Esophagus muscularis mucosa (tissue), 4 donors: ENCODE data around the gene DFFB. TPM values are rescaled to one million over a fixed set of nuclear protein-coding genes. Genes with fewer than 3 reads are reported as not detected.

Experiments used
- DNase-seq: peaks from one replicate; pipeline ENCODE4 v3.0.0-alpha.2; 2017; ENCODE audit errors: extremely low spot score
- H3K27ac ChIP-seq, 4 donors: fragments of 200-600 bp; sonication (generic); replicated peaks in 1 of 4; 1 replicate in 3 of 4; 2 replicates in 1 of 4; pipeline ENCODE4 v1.5.1; 2016 to 2019; ENCODE audit warnings: mild to moderate bottlenecking in 1 of 4
- H3K27me3 ChIP-seq, 4 donors: fragments of 200-600 bp; sonication (generic); one replicate each; pipeline versions ENCODE4 v1.5.1 to v1.6.0; 2016 to 2019
- H3K36me3 ChIP-seq, 4 donors: fragments of 200-600 bp; sonication (generic); one replicate each; pipeline ENCODE4 v1.5.1; 2016 to 2019
- H3K4me1 ChIP-seq, 4 donors: fragments of 200-600 bp; sonication (generic); one replicate each; pipeline ENCODE4 v1.5.1; 2016 to 2019
- H3K4me3 ChIP-seq, 4 donors: fragments of 200-600 bp; sonication (generic); 1 replicate in 2 of 4; 2 replicates in 2 of 4; pipeline ENCODE4 v1.5.1; 2016 to 2019; ENCODE audit warnings: mild to moderate bottlenecking in 4 of 4, moderate library complexity in 1 of 4
- H3K9me3 ChIP-seq, 4 donors: fragments of 200-600 bp; sonication (generic); 1 replicate in 3 of 4; 2 replicates in 1 of 4; pipeline ENCODE4 v1.5.1; 2016 to 2019
- EP300 ChIP-seq: sonication (generic); formaldehyde crosslinking; IDR thresholded peaks from one replicate; pipeline ENCODE4 v1.6.1; 2017; ENCODE audit warnings: antibody characterized with exemption
- POLR2A ChIP-seq: fragments of 450-650 bp; IDR thresholded peaks from one replicate; pipeline ENCODE4 v1.6.1; 2017; ENCODE audit warnings: antibody characterized with exemption, moderate library complexity, mild to moderate bottlenecking, low read depth
- POLR2AphosphoS5 ChIP-seq, 2 donors: sonication (generic); formaldehyde crosslinking; IDR thresholded peaks; one replicate each; pipeline ENCODE4 v1.6.1; 2017; ENCODE audit warnings: antibody characterized with exemption in 2 of 2
- WGBS: methylation state at CpG from one replicate; pipeline ENCODE4 v1.1.5; 2018; 5-methylcytosine and 5-hydroxymethylcytosine counted together
- intact Hi-C: fragments of 100-400 bp; cut with DNase I; formaldehyde crosslinking; loops from one replicate; pipeline ENCODE4 v1.15.1; 2023
- total RNA-seq, 4 donors: library from RNA; depleted of rRNA; stranded (reverse); fragments of >200 nt; gene quantifications; one replicate each; pipeline versions ENCODE4 v1.1.0 to v1.2.1, GENCODE V29; 2016
- TF ChIP-seq, protein P1 (sequence below), 3 experiments: fragments of 200-600 bp in 2 of 3; fragments of 450-650 bp in 1 of 3; sonication (generic) in 2 of 3; IDR thresholded peaks; one replicate each; pipeline ENCODE4 v1.5.1; 2017 to 2019; ENCODE audit warnings: antibody characterized with exemption in 3 of 3, mild to moderate bottlenecking in 2 of 3, moderate library complexity in 1 of 3

Gene DFFB
- total RNA-seq, 4 donors from 2014 or later = 5.0 to 13.4 (median 5.2) TPM

DNA sequence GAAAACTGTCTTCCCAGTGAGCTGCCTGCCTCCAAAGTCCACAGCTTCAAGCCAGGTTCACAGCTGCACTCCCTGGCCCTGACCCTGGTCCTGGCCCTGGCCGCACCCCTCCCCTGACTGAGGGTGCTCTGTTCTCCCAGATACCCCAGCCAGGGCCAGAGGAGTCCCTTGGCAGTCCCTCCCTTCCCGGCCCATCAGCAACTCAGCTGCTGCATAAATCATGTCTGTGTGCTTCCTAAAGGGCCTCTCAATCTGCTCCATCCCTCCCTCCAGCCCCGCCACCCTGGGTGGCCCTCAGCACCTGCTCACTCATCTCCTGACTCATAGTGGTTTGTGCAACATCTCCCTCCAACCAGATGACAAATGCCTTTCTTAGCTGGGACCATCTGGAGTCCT lies 67.5 kb downstream of the DFFB start:
- Histone ChIP-seq H3K27ac (no peak overlapping the region), H3K27me3 (peaks cover 0 to 56% (median under 1%) of the 10 kb centered on the region in 4 donors), H3K36me3 (no peaks in the 10 kb centered on the region), H3K4me1 (peaks cover 0 to 8% (median 0%) of the 10 kb centered on the region in 4 donors), H3K4me3 (no peak overlapping the region), H3K9me3 (no peaks in the 10 kb centered on the region)
- intact Hi-C loops = loop anchor here (10.0 kb wide), 1 partner anchor 1960 kb away; no protein-coding TSS in a partner anchor
- WGBS = 50% methylated on average over 1 of the region's 3 CpGs
- no peak for TF ChIP-seq POLR2A
- no peak for TF ChIP-seq EP300
- TF ChIP-seq, protein P1, sequence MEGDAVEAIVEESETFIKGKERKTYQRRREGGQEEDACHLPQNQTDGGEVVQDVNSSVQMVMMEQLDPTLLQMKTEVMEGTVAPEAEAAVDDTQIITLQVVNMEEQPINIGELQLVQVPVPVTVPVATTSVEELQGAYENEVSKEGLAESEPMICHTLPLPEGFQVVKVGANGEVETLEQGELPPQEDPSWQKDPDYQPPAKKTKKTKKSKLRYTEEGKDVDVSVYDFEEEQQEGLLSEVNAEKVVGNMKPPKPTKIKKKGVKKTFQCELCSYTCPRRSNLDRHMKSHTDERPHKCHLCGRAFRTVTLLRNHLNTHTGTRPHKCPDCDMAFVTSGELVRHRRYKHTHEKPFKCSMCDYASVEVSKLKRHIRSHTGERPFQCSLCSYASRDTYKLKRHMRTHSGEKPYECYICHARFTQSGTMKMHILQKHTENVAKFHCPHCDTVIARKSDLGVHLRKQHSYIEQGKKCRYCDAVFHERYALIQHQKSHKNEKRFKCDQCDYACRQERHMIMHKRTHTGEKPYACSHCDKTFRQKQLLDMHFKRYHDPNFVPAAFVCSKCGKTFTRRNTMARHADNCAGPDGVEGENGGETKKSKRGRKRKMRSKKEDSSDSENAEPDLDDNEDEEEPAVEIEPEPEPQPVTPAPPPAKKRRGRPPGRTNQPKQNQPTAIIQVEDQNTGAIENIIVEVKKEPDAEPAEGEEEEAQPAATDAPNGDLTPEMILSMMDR (IDR thresholded peaks at IDR 0.05) = no peak
- TF ChIP-seq POLR2AphosphoS5 (IDR thresholded peaks at IDR 0.05) = no peak
- DNase-seq = no peak

- intact Hi-C loops = loop anchor here (10.0 kb wide), 1 partner anchor 1960 kb away; no protein-coding TSS in a partner anchor
- H3K27me3 ChIP-seq = peaks cover 0 to 55% (median 0%) of the 10 kb centered on the region in 4 donors
- no peaks in the 10 kb centered on the region for H3K36me3 ChIP-seq
- TF ChIP-seq EP300 = no peak
- TF ChIP-seq, protein P1 (IDR thresholded peaks at IDR 0.05) = no peak
- no peak for TF ChIP-seq POLR2A
- TF ChIP-seq POLR2AphosphoS5 (IDR thresholded peaks at IDR 0.05) = no peak
- no peaks in the 10 kb centered on the region for H3K9me3 ChIP-seq
- H3K4me3 ChIP-seq = no peak overlapping the region
- WGBS = 92% methylated on average over 5 of the region's 12 CpGs
- DNase-seq = no peak
- peaks cover 0 to 8% (median 0%) of the 10 kb centered on the region in 4 donors for H3K4me1 ChIP-seq
- no peak overlapping the region for H3K27ac ChIP-seq
These were observed 68.0 kb downstream of the DFFB start for GRCh38 chr1:3925256-3925655.

DNA sequence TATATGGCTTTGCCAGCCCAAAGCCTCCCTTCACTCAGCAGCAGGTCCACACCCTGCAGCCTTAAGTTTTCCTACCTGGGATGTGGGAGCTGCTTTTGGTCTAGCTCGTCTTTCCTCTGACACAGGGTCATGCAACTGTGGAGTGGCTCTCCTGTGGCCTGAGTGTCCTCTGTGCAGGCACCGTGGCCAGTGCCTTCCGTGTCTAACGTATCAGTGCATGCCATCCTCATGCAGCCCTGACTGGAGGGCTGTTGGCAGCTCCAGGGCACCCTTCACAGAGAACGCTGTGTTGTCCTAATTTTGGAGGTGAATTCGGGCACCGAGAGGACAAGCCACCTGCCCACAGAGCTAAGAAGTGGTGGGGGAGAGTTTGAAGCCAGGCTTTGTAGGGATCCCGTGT lies 68.5 kb downstream of the DFFB start:
- DNase-seq = no peak

DNA sequence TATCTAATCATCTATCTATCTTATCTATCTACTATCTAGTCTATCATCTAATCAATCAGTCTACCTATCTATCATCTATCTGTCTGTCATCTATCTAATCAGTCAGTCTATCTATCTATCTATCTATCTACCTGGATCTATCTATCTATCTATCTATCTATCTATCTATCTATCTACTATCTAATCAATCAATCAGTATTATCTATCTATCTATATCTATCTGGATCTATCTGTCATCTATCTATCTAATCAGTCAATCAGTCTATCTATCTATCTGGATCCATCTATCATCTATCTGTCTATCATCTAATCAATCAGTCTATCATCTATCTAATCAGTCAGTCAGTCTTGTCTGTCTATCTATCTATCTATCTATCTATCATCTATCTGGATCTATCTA lies 69.7 kb downstream of the DFFB start:
- Histone ChIP-seq H3K4me3 (no peak overlapping the region), H3K27me3 (peaks cover 0 to 66% (median 0%) of the 10 kb centered on the region in 4 donors), H3K27ac (no peak overlapping the region), H3K36me3 (no peaks in the 10 kb centered on the region), H3K9me3 (no peaks in the 10 kb centered on the region), H3K4me1 (peaks cover 0 to 8% (median 0%) of the 10 kb centered on the region in 4 donors)
- TF ChIP-seq, protein P1 (IDR thresholded peaks at IDR 0.05) = no peak
- TF ChIP-seq EP300 (no peak), POLR2AphosphoS5 (IDR thresholded peaks at IDR 0.05) (no peak), POLR2A (no peak)
- DNase-seq = no peak
- intact Hi-C loops = loop anchor here (10.0 kb wide), 1 partner anchor 1958 kb away; no protein-coding TSS in a partner anchor

More for the DNA sequence above, 68.5 kb downstream of the DFFB start:
- TF ChIP-seq POLR2A (no peak), EP300 (no peak), POLR2AphosphoS5 (IDR thresholded peaks at IDR 0.05) (no peak)
- TF ChIP-seq, protein P1 (IDR thresholded peaks at IDR 0.05) = no peak
- intact Hi-C loops = loop anchor here (10.0 kb wide), 1 partner anchor 1959 kb away; no protein-coding TSS in a partner anchor
- H3K9me3 ChIP-seq = no peaks in the 10 kb centered on the region
- H3K36me3 ChIP-seq = no peaks in the 10 kb centered on the region
- H3K4me1 ChIP-seq = peaks cover 0 to 8% (median 0%) of the 10 kb centered on the region in 4 donors
- H3K4me3 ChIP-seq = no peak overlapping the region
- no peak overlapping the region for H3K27ac ChIP-seq
- H3K27me3 ChIP-seq = peaks cover 0 to 55% (median 0%) of the 10 kb centered on the region in 4 donors
- WGBS = 91% methylated on average over 8 of the region's 8 CpGs

GRCh38 chr1:3928586-3928985 lies 71.3 kb downstream of the DFFB start:
- Histone ChIP-seq H3K9me3 (no peaks in the 10 kb centered on the region), H3K27ac (no peak overlapping the region), H3K4me1 (no peaks in the 10 kb centered on the region), H3K36me3 (no peaks in the 10 kb centered on the region), H3K4me3 (no peak overlapping the region), H3K27me3 (peaks cover 0 to 69% (median 0%) of the 10 kb centered on the region in 4 donors)
- intact Hi-C loops = loop anchor here (10.0 kb wide), 1 partner anchor 1956 kb away; no protein-coding TSS in a partner anchor
- TF ChIP-seq POLR2A (no peak), POLR2AphosphoS5 (IDR thresholded peaks at IDR 0.05) (no peak), EP300 (no peak)
- 52% methylated on average over 3 of the region's 11 CpGs for WGBS
- no peak for DNase-seq
